Fibroblast of mammary gland (primary cell): ENCODE measurements around the gene ATG9B.

Experiments used
- DNase-seq: peaks from one replicate; pipeline ENCODE4 v3.0.0-alpha.2; 2010; ENCODE audit warnings: low read depth
- H3K4me3 ChIP-seq: 2 replicates; pipeline ENCODE4 v1.5.1; 2011; ENCODE audit warnings: low read depth, mild to moderate bottlenecking, low read length, moderate library complexity; ENCODE audit not compliant: control insufficient read depth
- TF ChIP-seq, protein P1 (sequence below): conservative IDR thresholded peaks from 2 replicates; pipeline ENCODE4 v1.5.1; 2011; ENCODE audit warnings: low read depth, low read length, inconsistent platforms; ENCODE audit not compliant: control insufficient read depth, insufficient read depth

ATG9B gene

GRCh38 chr7:150975536-150976319, 48.6 kb downstream of the ATG9B start:
- no peak overlapping the region for H3K4me3 ChIP-seq
- TF ChIP-seq, protein P1, sequence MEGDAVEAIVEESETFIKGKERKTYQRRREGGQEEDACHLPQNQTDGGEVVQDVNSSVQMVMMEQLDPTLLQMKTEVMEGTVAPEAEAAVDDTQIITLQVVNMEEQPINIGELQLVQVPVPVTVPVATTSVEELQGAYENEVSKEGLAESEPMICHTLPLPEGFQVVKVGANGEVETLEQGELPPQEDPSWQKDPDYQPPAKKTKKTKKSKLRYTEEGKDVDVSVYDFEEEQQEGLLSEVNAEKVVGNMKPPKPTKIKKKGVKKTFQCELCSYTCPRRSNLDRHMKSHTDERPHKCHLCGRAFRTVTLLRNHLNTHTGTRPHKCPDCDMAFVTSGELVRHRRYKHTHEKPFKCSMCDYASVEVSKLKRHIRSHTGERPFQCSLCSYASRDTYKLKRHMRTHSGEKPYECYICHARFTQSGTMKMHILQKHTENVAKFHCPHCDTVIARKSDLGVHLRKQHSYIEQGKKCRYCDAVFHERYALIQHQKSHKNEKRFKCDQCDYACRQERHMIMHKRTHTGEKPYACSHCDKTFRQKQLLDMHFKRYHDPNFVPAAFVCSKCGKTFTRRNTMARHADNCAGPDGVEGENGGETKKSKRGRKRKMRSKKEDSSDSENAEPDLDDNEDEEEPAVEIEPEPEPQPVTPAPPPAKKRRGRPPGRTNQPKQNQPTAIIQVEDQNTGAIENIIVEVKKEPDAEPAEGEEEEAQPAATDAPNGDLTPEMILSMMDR = no peak
- DNase-seq = no peak

DNA sequence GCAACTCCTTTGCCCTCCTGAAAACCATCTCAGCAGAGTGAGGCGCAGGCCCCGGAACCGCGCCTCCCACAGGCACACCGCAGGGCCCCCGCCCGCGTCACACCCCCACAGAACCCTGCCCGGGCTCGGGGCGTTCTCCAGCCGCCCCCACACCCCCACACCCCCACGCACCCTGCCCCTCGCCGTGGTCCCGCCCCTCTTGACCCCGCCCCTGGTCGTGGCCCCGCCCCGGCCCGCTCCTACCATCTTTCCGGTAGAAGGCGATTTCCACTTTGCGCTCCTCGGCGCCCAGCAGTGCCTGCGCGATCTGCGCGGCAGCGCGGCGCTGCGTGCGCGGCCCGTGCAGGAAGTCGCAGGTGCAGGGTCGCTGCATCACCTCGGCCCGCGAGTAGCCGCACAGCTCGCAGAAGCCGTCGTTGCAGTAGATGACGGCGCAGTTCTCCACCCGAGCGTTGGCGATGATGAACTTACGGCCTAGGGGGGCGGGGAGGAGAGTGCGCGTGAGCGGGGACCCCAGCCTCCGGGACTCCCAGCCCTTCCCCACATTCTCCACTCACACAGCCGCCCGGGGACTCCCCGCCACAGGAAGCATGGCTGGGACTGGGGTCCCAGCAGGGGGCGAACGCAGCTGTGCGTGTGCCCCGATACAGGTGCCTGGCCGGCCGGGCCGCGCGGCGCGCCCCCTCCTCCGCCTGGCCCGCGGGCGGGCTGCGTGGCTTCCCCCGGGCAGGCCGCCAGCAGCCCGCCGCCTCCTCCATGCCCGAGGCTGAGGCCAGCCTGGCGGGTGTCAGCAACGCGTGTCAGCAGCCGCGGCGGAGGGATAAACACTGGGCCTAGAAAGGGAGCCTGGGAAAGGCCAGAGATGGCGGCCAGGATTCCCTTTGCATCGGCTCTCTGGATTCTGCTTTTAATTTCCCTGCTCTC, 49.6 kb downstream of the ATG9B start:
- no peak for DNase-seq
- TF ChIP-seq, protein P1 = no peak
- peak overlapping the region; percentile 10 for H3K4me3 ChIP-seq

DNA sequence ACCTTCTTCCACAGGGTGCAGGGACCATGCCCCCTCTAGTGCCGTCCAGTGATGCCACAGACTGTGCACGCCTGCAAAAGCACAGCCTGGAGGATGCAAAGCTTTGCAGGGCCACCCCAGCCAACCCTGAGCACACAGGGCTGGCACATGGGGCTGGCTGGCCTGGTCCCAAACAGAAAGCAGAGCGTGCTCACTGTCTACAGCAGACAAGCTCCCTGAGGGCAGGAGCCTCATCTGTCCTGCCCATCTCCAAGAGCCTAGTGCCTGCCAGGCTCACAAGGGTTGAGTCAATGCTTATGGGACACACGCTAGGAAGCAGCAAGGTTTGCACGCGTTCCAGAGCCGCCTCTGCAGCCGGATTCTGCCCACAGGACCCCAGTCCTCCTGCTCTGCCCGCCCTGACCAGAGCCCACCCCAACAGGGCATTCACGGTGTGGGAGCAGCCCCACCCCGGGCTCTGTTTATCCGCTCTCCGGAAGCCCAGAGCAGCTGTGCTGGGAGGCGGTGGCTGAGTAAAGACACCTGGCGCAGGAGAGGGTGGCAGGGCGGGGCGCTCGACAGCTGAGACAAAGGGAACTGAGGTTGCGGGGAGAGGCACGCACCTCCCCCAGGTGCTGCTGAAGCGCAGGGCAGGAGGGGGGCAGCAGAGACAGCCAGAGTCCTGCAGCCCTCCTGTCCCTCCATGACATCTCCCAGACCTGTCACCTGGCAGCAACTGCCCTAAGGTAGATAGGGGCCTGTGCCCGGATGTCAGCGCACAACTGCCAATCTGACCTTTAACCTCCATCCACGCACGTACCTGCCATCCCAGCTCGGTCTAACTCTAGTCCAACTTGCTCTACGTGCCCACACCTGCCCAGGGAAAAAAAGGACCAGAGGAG, 50.5 kb downstream of the ATG9B start:
- no peak overlapping the region for H3K4me3 ChIP-seq
- TF ChIP-seq, protein P1 = no peak
- DNase-seq = no peak

DNA sequence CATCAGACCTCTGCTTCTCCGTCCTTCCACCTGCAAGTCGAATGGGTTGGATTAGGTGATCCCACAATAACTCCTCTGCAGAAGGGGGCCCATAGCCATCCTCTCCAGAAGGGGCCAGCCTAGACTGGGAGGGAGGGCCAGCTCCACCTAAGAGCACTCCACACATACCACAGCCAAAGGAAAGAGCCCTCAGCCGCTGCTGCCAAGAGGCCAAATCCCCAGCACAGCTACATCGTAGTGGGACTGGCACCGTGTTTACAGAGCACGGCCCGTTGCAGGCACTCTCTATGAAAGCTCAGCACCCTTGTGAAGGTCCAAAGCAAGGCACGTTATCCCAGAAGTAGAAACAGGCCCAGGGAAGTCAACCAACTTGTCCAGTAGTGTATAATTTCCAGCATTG, 51.6 kb downstream of the ATG9B start:
- TF ChIP-seq, protein P1 = no peak
- no peak for DNase-seq
- H3K4me3 ChIP-seq = no peak overlapping the region

- TF ChIP-seq, protein P1 = no peak
- DNase-seq = no peak
- no peak overlapping the region for H3K4me3 ChIP-seq
Measured at GRCh38 chr7:150972023-150972468, 52.2 kb downstream of the ATG9B start.

DNA sequence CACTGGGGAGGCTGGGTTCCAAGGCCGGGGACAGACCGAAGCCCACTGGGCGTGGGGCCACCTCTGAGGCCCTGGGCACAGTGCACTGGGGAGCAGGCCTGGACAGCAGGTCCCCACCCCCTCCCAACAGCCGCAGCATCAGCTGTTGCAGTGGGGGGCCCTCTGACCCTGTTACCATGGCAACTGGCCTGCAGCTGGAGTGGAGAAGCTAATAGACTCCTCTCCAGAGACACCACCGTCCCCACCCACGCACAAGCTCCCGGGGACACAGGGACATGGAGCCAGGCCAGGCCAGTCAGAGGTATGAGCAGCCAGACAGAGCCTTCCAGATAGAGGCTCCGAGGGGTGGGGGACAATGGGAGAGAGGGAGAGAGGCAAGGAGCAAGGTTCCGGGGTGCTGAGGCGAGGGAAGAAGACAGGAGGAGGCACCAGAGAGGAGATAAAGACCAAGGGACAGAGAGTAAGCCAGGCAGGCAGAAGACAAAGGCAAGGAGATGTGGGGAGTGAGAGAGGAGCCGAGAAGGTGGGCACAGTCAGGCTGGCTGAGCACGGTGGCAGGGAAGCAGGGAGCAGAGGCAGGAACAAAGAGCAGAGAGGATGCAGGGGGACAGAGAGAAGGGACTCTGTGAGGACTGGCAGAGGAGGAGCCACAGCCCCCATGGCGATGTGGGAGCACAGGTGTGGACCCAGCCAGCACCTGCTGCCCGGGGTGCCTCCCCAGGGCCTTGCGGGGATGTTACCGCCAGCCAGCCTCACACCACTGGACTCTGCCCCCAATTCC, 52.9 kb downstream of the ATG9B start:
- TF ChIP-seq, protein P1 = no peak
- H3K4me3 ChIP-seq = no peak overlapping the region
- no peak for DNase-seq
